GM19193 (cell line): Measurements from ENCODE around the gene MEGF6.

Experiments
- POLR2A ChIP-seq: IDR thresholded peaks from 4 replicates; pipeline ENCODE4 v1.6.1; 2011; ENCODE audit not compliant: insufficient read depth, insufficient read length; ENCODE audit errors: extremely low read depth

Gene MEGF6

GRCh38 chr1:3495776-3496745 lies 115.2 kb downstream of the MEGF6 start:
- no peak for TF ChIP-seq POLR2A

GRCh38 chr1:3494321-3495308 lies 116.7 kb downstream of the MEGF6 start:
- TF ChIP-seq POLR2A = no peak

GRCh38 chr1:3492545-3493246 lies 118.6 kb downstream of the MEGF6 start:
- TF ChIP-seq POLR2A = no peak

GRCh38 chr1:3491291-3492246 lies 119.7 kb downstream of the MEGF6 start:
- TF ChIP-seq POLR2A = no peak

GRCh38 chr1:3490046-3490745 lies 121.1 kb downstream of the MEGF6 start:
- no peak for TF ChIP-seq POLR2A

GRCh38 chr1:3488432-3488831 lies 122.9 kb downstream of the MEGF6 start:
- TF ChIP-seq POLR2A = no peak

GRCh38 chr1:3485016-3485415 lies 126.3 kb downstream of the MEGF6 start:
- TF ChIP-seq POLR2A = no peak

GRCh38 chr1:3483801-3484444 lies 127.4 kb downstream of the MEGF6 start:
- no peak for TF ChIP-seq POLR2A

- TF ChIP-seq POLR2A = no peak
Measured at GRCh38 chr1:3483380-3483779, 127.9 kb downstream of the MEGF6 start.

- no peak for TF ChIP-seq POLR2A
Measured at GRCh38 chr1:3482378-3482849, 128.9 kb downstream of the MEGF6 start.

- no peak for TF ChIP-seq POLR2A
Measured at GRCh38 chr1:3481836-3482375, 129.4 kb downstream of the MEGF6 start.

GRCh38 chr1:3481046-3481445 lies 130.3 kb downstream of the MEGF6 start:
- no peak for TF ChIP-seq POLR2A
